NCI-H187 (cell line): ENCODE results near the gene MAG.

ENCODE experiments used
- DNase-seq, 2 experiments: peaks; one replicate each; lab custom pipeline; 2025; lab: John Stamatoyannopoulos, UW

MAG gene

GRCh38 chr19:35363001-35363590 is 71.1 kb downstream of the MAG start:
- DNase-seq = no peak
